B cell (primary cell): Measurements from ENCODE around the gene DMRT1. TPM values are rescaled to one million over a fixed set of nuclear protein-coding genes. Genes with fewer than 3 reads are reported as not detected.

ENCODE experiments used
- ATAC-seq: fragments of 200-7000 bp; cut with Tn5 transposase; one replicate; pipeline ENCODE4 v1.10.0; 2021; ENCODE audit warnings: low read depth, mild to moderate bottlenecking, moderate number of reproducible peaks, moderate library complexity
- CTCF ChIA-PET: fragments of 350-600 bp; sonication (Branson Sonifier 250); formaldehyde crosslinking; loops from one replicate; lab custom pipeline; 2021; ENCODE audit warnings: antibody characterized with exemption, inconsistent platforms; lab: Charles Lee
- POLR2A ChIA-PET: fragments of 350-600 bp; sonication (Branson Sonifier 250); formaldehyde crosslinking; loops from one replicate; lab custom pipeline; 2021; ENCODE audit warnings: antibody characterized with exemption; lab: Charles Lee
- DNase-seq: peaks from one replicate; pipeline ENCODE4 v3.0.0; 2013
- H2AFZ ChIP-seq: 2 replicates; pipeline ENCODE4 v1.6.1; 2012; ENCODE audit warnings: mild to moderate bottlenecking, low read depth, low read length; ENCODE audit not compliant: insufficient read depth, poor library complexity, severe bottlenecking
- H3K27ac ChIP-seq, 2 donors: 1 replicate in 1 of 2; 2 replicates in 1 of 2; pipeline ENCODE4 v1.5.1; 2012 to 2013; ENCODE audit warnings: low read length in 2 of 2, mild to moderate bottlenecking in 2 of 2, moderate library complexity in 1 of 2
- H3K27me3 ChIP-seq, 4 experiments: fragments of 200-600 bp in 1 of 4; sonication (generic) in 1 of 4; replicated peaks in 1 of 4; 1 replicate in 2 of 4; 2 replicates in 2 of 4; pipeline versions ENCODE4 v1.6.1 to v1.7.0; 2013 to 2016; ENCODE audit warnings: low read length in 3 of 4, mild to moderate bottlenecking in 2 of 4, mixed read lengths in 1 of 4, moderate library complexity in 1 of 4; ENCODE audit not compliant: insufficient read depth in 4 of 4, control insufficient read depth in 3 of 4; ENCODE audit errors: control extremely low read depth in 1 of 4
- H3K36me3 ChIP-seq, 2 experiments: replicated peaks in 1 of 2; 1 replicate in 1 of 2; 2 replicates in 1 of 2; pipeline versions ENCODE4 v1.6.1 to v1.7.1; 2013; ENCODE audit warnings: low read length in 1 of 2; ENCODE audit not compliant: insufficient read depth in 2 of 2, control insufficient read depth in 1 of 2; ENCODE audit errors: control extremely low read depth in 1 of 2, extremely low read depth in 1 of 2
- H3K4me1 ChIP-seq, 2 donors: fragments of 200-600 bp in 1 of 2; sonication (generic) in 1 of 2; 1 replicate in 1 of 2; 2 replicates in 1 of 2; pipeline versions ENCODE4 v1.5.1 to v1.6.1; 2013 to 2017; ENCODE audit warnings: low read length in 2 of 2; ENCODE audit not compliant: control insufficient read depth in 2 of 2, insufficient read depth in 2 of 2
- H3K4me2 ChIP-seq: replicated peaks from 2 replicates; pipeline ENCODE3; 2012; ENCODE audit warnings: mild to moderate bottlenecking, low read depth, low read length; ENCODE audit not compliant: poor library complexity, severe bottlenecking
- H3K4me3 ChIP-seq, 5 experiments: fragments of 200-600 bp in 1 of 5; sonication (generic) in 1 of 5; 1 replicate in 3 of 5; 2 replicates in 2 of 5; pipeline versions ENCODE4 v1.5.1 to v1.7.0; 2011 to 2016; ENCODE audit warnings: low read length in 4 of 5, mild to moderate bottlenecking in 4 of 5, low read depth in 2 of 5, control low read depth in 1 of 5, moderate library complexity in 1 of 5; ENCODE audit not compliant: insufficient read depth in 1 of 5; ENCODE audit errors: control extremely low read depth in 1 of 5, extremely low read depth in 1 of 5
- H3K79me2 ChIP-seq: fragments of 200-600 bp; sonication (generic); one replicate; pipeline ENCODE4 v1.6.0; 2016; ENCODE audit warnings: low read length; ENCODE audit not compliant: control insufficient read depth, insufficient read depth
- H3K9ac ChIP-seq: fragments of 200-600 bp; sonication (generic); 2 replicates; pipeline ENCODE4 v1.6.1; 2017; ENCODE audit warnings: mild to moderate bottlenecking, low read length, moderate library complexity
- H3K9me3 ChIP-seq, 3 donors: one replicate each; pipeline versions ENCODE4 v1.6.1 to v1.7.1; 2013; ENCODE audit warnings: low read length in 2 of 3; ENCODE audit not compliant: control insufficient read depth in 2 of 3, insufficient read depth in 1 of 3; ENCODE audit errors: control extremely low read depth in 1 of 3
- H4K20me1 ChIP-seq: 2 replicates; pipeline ENCODE4 v1.6.0; 2012; ENCODE audit warnings: mild to moderate bottlenecking, low read length; ENCODE audit not compliant: insufficient read depth, control insufficient read depth, poor library complexity, severe bottlenecking
- H3K27ac Mint-ChIP-seq: one replicate; pipeline ENCODE4 v1.8.0; 2021; ENCODE audit warnings: mixed read lengths
- H3K27me3 Mint-ChIP-seq: one replicate; pipeline ENCODE4 v1.8.0; 2021; ENCODE audit warnings: mixed read lengths
- H3K4me1 Mint-ChIP-seq: one replicate; pipeline ENCODE4 v1.8.0; 2021; ENCODE audit warnings: mixed read lengths
- H3K4me3 Mint-ChIP-seq: one replicate; pipeline ENCODE4 v1.8.0; 2021; ENCODE audit warnings: mixed read lengths
- H3K9me3 Mint-ChIP-seq: one replicate; pipeline ENCODE4 v1.8.0; 2022; ENCODE audit warnings: mixed read lengths; ENCODE audit not compliant: insufficient read depth
- EZH2 ChIP-seq: IDR thresholded peaks from 2 replicates; pipeline ENCODE4 v1.6.1; 2012; ENCODE audit warnings: borderline replicate concordance, low read depth, mild to moderate bottlenecking, moderate library complexity, low read length; ENCODE audit not compliant: insufficient read depth, poor library complexity, severe bottlenecking
- WGBS: methylation state at CpG from one replicate; pipeline ENCODE4 v1.1.5; 2013; ENCODE audit warnings: missing lambda C conversion rate; ENCODE audit not compliant: insufficient coverage; 5-methylcytosine and 5-hydroxymethylcytosine counted together
- intact Hi-C: fragments of 100-400 bp; cut with micrococcal nuclease; formaldehyde crosslinking; loops from one replicate; pipeline ENCODE4 v1.10.0; 2022
- polyA plus RNA-seq: library from polyadenylated mRNA; depleted of rRNA; stranded (reverse); fragments of >200 nt; gene quantifications from 2 replicates; pipeline ENCODE4 v1.2.3, GENCODE V29; 2012
- total RNA-seq, 2 donors: library from RNA; stranded (reverse); fragments of 120-200 nt in 1 of 2; gene quantifications; 1 replicate in 1 of 2; 2 replicates in 1 of 2; pipeline versions ENCODE4 v1.2.3 to v1.2.4, GENCODE V29; 2013 to 2022
- TF ChIP-seq, protein P1 (sequence below): fragments of 200-600 bp; IDR thresholded peaks from one replicate; pipeline ENCODE4 v1.8.0; 2022; ENCODE audit warnings: antibody characterized with exemption, mild to moderate bottlenecking

The DMRT1 gene
- total and polyA plus RNA-seq, 2 donors (not counting 1 experiment from before 2014, with no cell fraction given): not detected

DNA sequence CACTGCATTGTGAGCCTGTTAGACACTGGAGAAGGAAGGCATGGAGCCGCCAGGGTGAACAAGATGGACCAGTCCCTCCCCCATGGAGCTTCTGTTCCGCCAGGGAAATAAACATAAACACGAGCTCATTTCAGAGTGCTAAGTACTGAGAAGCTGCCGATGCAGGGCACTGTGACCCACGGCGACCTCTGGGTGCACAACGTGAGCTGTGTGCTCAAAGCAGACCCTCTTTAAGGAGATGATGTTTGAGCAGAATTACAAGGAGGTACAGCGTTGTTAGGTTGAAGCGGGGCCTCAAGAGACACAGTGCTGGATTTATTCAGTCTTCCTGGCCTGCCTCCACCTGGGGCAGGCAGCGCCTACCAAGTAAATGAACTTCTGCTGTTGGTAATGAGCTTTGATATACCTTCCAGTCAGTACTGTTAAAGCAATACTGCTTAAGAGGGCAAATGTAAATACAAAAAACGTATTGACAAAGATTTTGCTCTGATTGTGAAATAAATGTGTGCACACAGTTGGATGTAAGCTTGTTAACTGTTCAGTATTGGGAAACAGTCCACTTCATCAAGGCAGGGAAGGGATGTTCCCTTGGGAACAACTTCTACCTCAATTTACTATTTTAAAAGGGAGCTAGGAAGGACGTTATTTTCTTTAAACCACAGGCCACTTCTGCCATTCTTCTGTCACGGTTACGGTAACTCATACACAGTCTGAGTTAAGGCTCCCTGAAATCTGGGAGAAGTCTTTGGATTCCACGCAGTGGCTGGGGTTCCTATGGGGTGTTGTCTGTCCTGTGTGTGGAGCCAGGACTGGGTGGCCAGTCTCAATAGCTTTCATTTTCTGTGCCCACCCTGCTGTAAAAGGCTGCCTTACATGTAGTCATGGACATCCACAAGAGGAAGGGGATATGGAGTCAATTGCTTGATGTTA is 48.9 kb upstream of the DMRT1 start:
- ATAC-seq (no peak), DNase-seq (no peak)
- H3K27me3 Mint-ChIP-seq: peaks cover 18% of the 10 kb centered on the region
- ChIA-PET CTCF (no interaction called here), POLR2A (no interaction called here)
- H3K4me3 Mint-ChIP-seq: no peak overlapping the region
- H3K4me1 Mint-ChIP-seq: no peaks in the 10 kb centered on the region
- Histone ChIP-seq H3K4me1 (no peaks in the 10 kb centered on the region), H3K9ac (no peak overlapping the region), H3K4me2 (no peak overlapping the region), H3K36me3 (no peaks in the 10 kb centered on the region), H3K79me2 (no peaks in the 10 kb centered on the region), H3K27me3 (no peaks in the 10 kb centered on the region), H2AFZ (no peak overlapping the region), H4K20me1 (no peaks in the 10 kb centered on the region), H3K4me3 (no peak overlapping the region), H3K9me3 (no peaks in the 10 kb centered on the region), H3K27ac (no peak overlapping the region)
- H3K27ac Mint-ChIP-seq: no peak overlapping the region
- peaks cover 6% of the 10 kb centered on the region for H3K9me3 Mint-ChIP-seq
- 93% methylated on average over 13 of the region's 15 CpGs for WGBS
- TF ChIP-seq, protein P1, sequence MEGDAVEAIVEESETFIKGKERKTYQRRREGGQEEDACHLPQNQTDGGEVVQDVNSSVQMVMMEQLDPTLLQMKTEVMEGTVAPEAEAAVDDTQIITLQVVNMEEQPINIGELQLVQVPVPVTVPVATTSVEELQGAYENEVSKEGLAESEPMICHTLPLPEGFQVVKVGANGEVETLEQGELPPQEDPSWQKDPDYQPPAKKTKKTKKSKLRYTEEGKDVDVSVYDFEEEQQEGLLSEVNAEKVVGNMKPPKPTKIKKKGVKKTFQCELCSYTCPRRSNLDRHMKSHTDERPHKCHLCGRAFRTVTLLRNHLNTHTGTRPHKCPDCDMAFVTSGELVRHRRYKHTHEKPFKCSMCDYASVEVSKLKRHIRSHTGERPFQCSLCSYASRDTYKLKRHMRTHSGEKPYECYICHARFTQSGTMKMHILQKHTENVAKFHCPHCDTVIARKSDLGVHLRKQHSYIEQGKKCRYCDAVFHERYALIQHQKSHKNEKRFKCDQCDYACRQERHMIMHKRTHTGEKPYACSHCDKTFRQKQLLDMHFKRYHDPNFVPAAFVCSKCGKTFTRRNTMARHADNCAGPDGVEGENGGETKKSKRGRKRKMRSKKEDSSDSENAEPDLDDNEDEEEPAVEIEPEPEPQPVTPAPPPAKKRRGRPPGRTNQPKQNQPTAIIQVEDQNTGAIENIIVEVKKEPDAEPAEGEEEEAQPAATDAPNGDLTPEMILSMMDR: no peak
- TF ChIP-seq EZH2: no peak
- intact Hi-C loops: no loop called here

- TF ChIP-seq, protein P1: no peak
- TF ChIP-seq EZH2: no peak
Observed at GRCh38 chr9:794386-794785, 47.1 kb upstream of the DMRT1 start.

More at GRCh38 chr9:794386-794785, 47.1 kb upstream of the DMRT1 start:
- Histone ChIP-seq H2AFZ (no peak overlapping the region), H3K4me2 (no peak overlapping the region), H3K9ac (no peak overlapping the region), H3K4me3 (no peak overlapping the region), H3K27ac (no peak overlapping the region), H3K79me2 (no peaks in the 10 kb centered on the region), H3K9me3 (no peaks in the 10 kb centered on the region), H3K27me3 (no peaks in the 10 kb centered on the region), H3K36me3 (no peaks in the 10 kb centered on the region), H4K20me1 (no peaks in the 10 kb centered on the region), H3K4me1 (no peaks in the 10 kb centered on the region)
- ATAC-seq (no peak), DNase-seq (no peak)
- H3K27me3 Mint-ChIP-seq: peaks cover 19% of the 10 kb centered on the region
- H3K4me1 Mint-ChIP-seq: no peaks in the 10 kb centered on the region
- POLR2A ChIA-PET: no interaction called here
- WGBS: 75% methylated on average over 1 of the region's 2 CpGs
- no peak overlapping the region for H3K27ac Mint-ChIP-seq
- no peak overlapping the region for H3K4me3 Mint-ChIP-seq
- CTCF ChIA-PET: no interaction called here
- H3K9me3 Mint-ChIP-seq: peaks cover 6% of the 10 kb centered on the region
- intact Hi-C loops: no loop called here
